MCF 10A (cell line): ENCODE results near the gene PRPF8. TPM values are rescaled to one million over a fixed set of nuclear protein-coding genes. Genes with fewer than 3 reads are reported as not detected.
A peak's percentile ranks its signal among the peaks of the same experiment; 100 is the strongest.
"Not testable (repeated sequence)": the region's sequence is repeated elsewhere in the genome, so short reads cannot be mapped to it uniquely, and the experiment has no call there.

Source experiments
- BruUV-seq: library from RNA; stranded (reverse); fragments of 400-500 nt; replicated peaks from 2 replicates; lab custom pipeline; 2021; lab: Mats Ljungman, UMichigan
- CTCF ChIA-PET: fragments of 300-600 bp; sonication (Branson Sonifier 250); formaldehyde crosslinking; extraction: SDS; loops from one replicate; lab custom pipeline; 2021; ENCODE audit warnings: antibody characterized with exemption, inconsistent platforms; lab: Yijun Ruan, JAX
- POLR2A ChIA-PET: fragments of 300-600, 350-650 bp; sonication (Branson Sonifier 250); formaldehyde crosslinking; extraction: SDS; loops from one replicate; lab custom pipeline; 2020; ENCODE audit warnings: antibody characterized with exemption, inconsistent platforms; lab: Yijun Ruan, JAX
- DNase-seq: peaks from one replicate; pipeline ENCODE4 v3.0.0-alpha.2; 2018; ENCODE audit not compliant: unreplicated experiment
- H3K27ac Mint-ChIP-seq: one replicate; pipeline ENCODE4 v1.8.0; 2022; ENCODE audit warnings: mild to moderate bottlenecking, low read depth, mixed read lengths; ENCODE audit not compliant: unreplicated experiment
- H3K27me3 Mint-ChIP-seq: one replicate; pipeline ENCODE4 v1.8.0; 2022; ENCODE audit warnings: mixed read lengths; ENCODE audit not compliant: insufficient read depth, unreplicated experiment
- H3K36me3 Mint-ChIP-seq: one replicate; pipeline ENCODE4 v1.8.0; 2022; ENCODE audit warnings: mild to moderate bottlenecking, moderate library complexity, mixed read lengths; ENCODE audit not compliant: insufficient read depth, unreplicated experiment
- H3K4me1 Mint-ChIP-seq: one replicate; pipeline ENCODE4 v1.8.0; 2022; ENCODE audit warnings: mixed read lengths; ENCODE audit not compliant: insufficient read depth, unreplicated experiment
- H3K4me3 Mint-ChIP-seq: one replicate; pipeline ENCODE4 v1.8.0; 2022; ENCODE audit warnings: mild to moderate bottlenecking, moderate library complexity, mixed read lengths; ENCODE audit not compliant: unreplicated experiment
- H3K9me3 Mint-ChIP-seq: one replicate; pipeline ENCODE4 v1.8.0; 2022; ENCODE audit warnings: mixed read lengths; ENCODE audit not compliant: unreplicated experiment
- intact Hi-C: fragments of 100-400 bp; cut with micrococcal nuclease; formaldehyde crosslinking; loops from 2 replicates; pipeline ENCODE4 v1.14.1; 2022
- total RNA-seq: library from RNA; stranded (reverse); gene quantifications from 2 replicates; pipeline ENCODE4 v1.2.3, GENCODE V29; 2022
- TF ChIP-seq, protein P1 (sequence below): fragments of 200-600 bp; IDR thresholded peaks from one replicate; pipeline ENCODE4 v1.8.0; 2022; ENCODE audit warnings: antibody characterized with exemption, mild to moderate bottlenecking; ENCODE audit not compliant: unreplicated experiment

The PRPF8 gene
- total RNA-seq, 1 experiment from 2014 or later, result 261 TPM

DNA sequence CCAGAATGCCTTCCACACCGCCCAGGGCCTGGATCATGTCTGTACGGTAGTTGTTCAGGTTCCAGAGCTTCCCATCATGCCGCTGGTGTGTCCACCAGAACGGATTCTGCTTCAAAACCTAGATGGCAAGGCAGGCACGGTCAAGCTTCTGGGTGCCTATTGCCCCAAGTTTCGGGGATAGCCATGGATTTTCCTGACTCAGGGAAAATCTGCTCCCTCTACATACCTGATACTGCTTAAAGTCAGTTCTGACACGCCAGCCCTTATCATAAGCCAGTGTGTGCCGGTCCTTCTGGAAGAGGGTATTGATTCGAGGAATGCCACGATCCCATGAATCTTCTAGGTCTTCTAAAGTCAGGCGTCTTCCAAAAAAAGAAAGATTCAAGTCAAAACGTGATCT lies 23.6 kb downstream of the PRPF8 start:
- Mint-ChIP-seq H3K4me1 (no peaks in the 10 kb centered on the region), H3K4me3 (no peak overlapping the region), H3K27ac (no peak overlapping the region), H3K9me3 (no peaks in the 10 kb centered on the region), H3K36me3 (peaks cover 95% of the 10 kb centered on the region), H3K27me3 (no peaks in the 10 kb centered on the region)
- TF ChIP-seq, protein P1, sequence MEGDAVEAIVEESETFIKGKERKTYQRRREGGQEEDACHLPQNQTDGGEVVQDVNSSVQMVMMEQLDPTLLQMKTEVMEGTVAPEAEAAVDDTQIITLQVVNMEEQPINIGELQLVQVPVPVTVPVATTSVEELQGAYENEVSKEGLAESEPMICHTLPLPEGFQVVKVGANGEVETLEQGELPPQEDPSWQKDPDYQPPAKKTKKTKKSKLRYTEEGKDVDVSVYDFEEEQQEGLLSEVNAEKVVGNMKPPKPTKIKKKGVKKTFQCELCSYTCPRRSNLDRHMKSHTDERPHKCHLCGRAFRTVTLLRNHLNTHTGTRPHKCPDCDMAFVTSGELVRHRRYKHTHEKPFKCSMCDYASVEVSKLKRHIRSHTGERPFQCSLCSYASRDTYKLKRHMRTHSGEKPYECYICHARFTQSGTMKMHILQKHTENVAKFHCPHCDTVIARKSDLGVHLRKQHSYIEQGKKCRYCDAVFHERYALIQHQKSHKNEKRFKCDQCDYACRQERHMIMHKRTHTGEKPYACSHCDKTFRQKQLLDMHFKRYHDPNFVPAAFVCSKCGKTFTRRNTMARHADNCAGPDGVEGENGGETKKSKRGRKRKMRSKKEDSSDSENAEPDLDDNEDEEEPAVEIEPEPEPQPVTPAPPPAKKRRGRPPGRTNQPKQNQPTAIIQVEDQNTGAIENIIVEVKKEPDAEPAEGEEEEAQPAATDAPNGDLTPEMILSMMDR, result no peak
- no peak for DNase-seq
- intact Hi-C loops, result no loop called here
- CTCF ChIA-PET, result interaction anchor here (0.6 to 2.2 kb wide), 4 partner anchors 8 to 52 kb away, joined by 3 to 17 read pairs (median 4); no protein-coding TSS in a partner anchor
- BruUV-seq, result TSS peak; percentile 89
- POLR2A ChIA-PET, result interaction anchor here (2.5 to 4.8 kb wide), 2 partner anchors 11 to 23 kb away, joined by 13 to 24 read pairs; partner anchors contain the start of gene RILP

DNA sequence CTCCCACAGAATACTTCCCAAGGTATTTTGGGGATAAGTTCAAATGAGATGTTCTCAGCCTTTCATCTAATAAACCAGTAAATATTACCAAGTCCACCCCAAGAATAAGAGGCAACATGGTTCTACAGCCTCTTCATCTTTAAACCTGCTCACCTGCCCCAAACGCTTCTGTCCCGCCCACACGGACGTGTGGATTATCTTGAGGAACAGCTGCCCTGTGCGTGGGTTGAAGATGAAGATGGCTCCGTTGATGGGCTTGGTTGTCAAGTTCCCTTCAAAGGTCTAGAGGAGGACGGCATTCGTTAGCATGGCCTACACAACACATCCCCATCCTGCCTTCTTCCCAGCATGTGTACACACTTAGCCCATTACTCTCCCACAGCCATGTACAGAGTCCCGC lies 26.6 kb downstream of the PRPF8 start:
- TF ChIP-seq, protein P1, result no peak
- no peak overlapping the region for H3K4me3 Mint-ChIP-seq
- H3K9me3 Mint-ChIP-seq, result no peaks in the 10 kb centered on the region
- H3K27ac Mint-ChIP-seq, result no peak overlapping the region
- POLR2A ChIA-PET, result interaction anchor here (1.3 to 3.3 kb wide), 4 partner anchors 8 to 59 kb away, joined by 3 to 12 read pairs (median 4); partner anchors contain the start of gene PRPF8
- no peaks in the 10 kb centered on the region for H3K4me1 Mint-ChIP-seq
- no TSS peak for BruUV-seq
- H3K27me3 Mint-ChIP-seq, result no peaks in the 10 kb centered on the region
- CTCF ChIA-PET, result interaction anchor here (0.6 kb wide), 2 partner anchors 22 to 198 kb away, joined by 3 read pairs; no protein-coding TSS in a partner anchor
- H3K36me3 Mint-ChIP-seq, result peaks cover 97% of the 10 kb centered on the region
- no peak for DNase-seq
- intact Hi-C loops, result no loop called here

DNA sequence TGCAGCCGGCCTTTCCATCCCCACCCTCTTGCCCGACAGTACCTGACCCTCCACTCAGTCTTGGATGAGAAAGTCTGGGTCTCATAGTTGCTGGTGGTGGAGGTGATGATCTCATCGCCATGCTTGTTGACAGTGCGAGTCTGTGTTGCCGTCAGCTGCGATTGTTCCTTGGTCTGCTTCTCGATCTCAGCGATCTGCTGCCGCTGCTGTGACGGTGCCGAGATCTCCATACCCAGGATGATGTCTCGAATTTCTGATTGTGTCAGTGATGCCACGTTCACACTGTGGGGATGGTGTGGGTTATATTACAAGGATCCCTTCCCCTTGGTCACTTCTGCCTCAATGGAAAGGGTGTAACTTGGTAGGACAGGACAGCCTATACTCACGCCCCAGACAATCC lies 30.9 kb downstream of the PRPF8 start:
- intact Hi-C loops, result no loop called here
- H3K27ac Mint-ChIP-seq, result no peak overlapping the region
- TF ChIP-seq, protein P1, result no peak
- peaks cover 88% of the 10 kb centered on the region for H3K36me3 Mint-ChIP-seq
- BruUV-seq, result no TSS peak
- no peak for DNase-seq
- H3K9me3 Mint-ChIP-seq, result no peaks in the 10 kb centered on the region
- no peaks in the 10 kb centered on the region for H3K4me1 Mint-ChIP-seq
- POLR2A ChIA-PET, result interaction anchor here (0.9 to 1.4 kb wide), 2 partner anchors 9 to 57 kb away, joined by 3 to 6 read pairs; no protein-coding TSS in a partner anchor
- H3K4me3 Mint-ChIP-seq, result no peak overlapping the region
- CTCF ChIA-PET, result no interaction called here
- no peaks in the 10 kb centered on the region for H3K27me3 Mint-ChIP-seq

DNA sequence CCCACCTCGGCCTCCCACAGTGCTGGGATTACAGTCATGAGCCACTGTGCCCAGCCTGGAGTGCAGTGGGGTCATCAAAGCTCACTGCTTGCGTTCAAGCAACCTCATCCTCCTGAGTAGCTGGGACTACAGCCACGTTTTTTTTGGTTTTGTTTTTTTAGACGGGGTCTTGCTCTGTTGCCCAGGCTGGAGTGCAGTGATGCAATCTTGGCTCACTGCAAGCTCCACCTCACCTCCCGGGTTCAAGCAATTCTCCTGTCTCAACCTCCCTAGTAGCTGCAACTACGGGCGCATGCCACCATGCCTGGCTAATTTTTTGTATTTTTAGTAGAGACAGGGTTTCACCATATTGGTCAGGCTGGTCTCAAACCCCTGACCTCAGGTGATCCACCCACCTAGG lies 31.9 kb downstream of the PRPF8 start:
- H3K9me3 Mint-ChIP-seq, H3K27me3 Mint-ChIP-seq, H3K27ac Mint-ChIP-seq, H3K4me1 Mint-ChIP-seq, intact Hi-C loops, H3K4me3 Mint-ChIP-seq, DNase-seq, BruUV-seq: not testable (repeated sequence)
- peaks cover 79% of the 10 kb centered on the region for H3K36me3 Mint-ChIP-seq
- POLR2A ChIA-PET, result interaction anchor here (0.9 to 1.6 kb wide), 3 partner anchors 10 to 58 kb away, joined by 3 to 7 read pairs (median 6); no protein-coding TSS in a partner anchor
- CTCF ChIA-PET, result interaction anchor here (0.7 to 1.9 kb wide), 2 partner anchors 78 to 150 kb away, joined by 3 to 6 read pairs; no protein-coding TSS in a partner anchor
